PC-3 (cell line): Measurements from ENCODE around the gene MGAT4A. TPM values are rescaled to one million over a fixed set of nuclear protein-coding genes. Genes with fewer than 3 reads are reported as not detected.
A peak's percentile ranks its signal among the peaks of the same experiment; 100 is the strongest.
"Not testable (repeated sequence)": the region's sequence is repeated elsewhere in the genome, so short reads cannot be mapped to it uniquely, and the experiment has no call there.

Source experiments
- ATAC-seq: fragments of 200-7000 bp; cut with Tn5 transposase; 2 replicates; pipeline ENCODE4 v1.9.1; 2020; ENCODE audit warnings: mild to moderate bottlenecking, moderate library complexity
- BruUV-seq: library from RNA; stranded (reverse); fragments of 400-500 nt; replicated peaks from 2 replicates; lab custom pipeline; 2021; lab: Mats Ljungman, UMichigan
- CTCF ChIA-PET: fragments of 300-600 bp; sonication (Branson Sonifier 250); formaldehyde crosslinking; loops from one replicate; lab custom pipeline; 2022; ENCODE audit warnings: antibody characterized with exemption; lab: Charles Lee
- POLR2A ChIA-PET: fragments of 300-600 bp; sonication (Branson Sonifier 250); formaldehyde crosslinking; loops from one replicate; lab custom pipeline; 2022; ENCODE audit warnings: antibody characterized with exemption; ENCODE audit not compliant: unreplicated experiment; lab: Charles Lee
- DNase-seq: peaks from one replicate; pipeline ENCODE4 v3.0.0-alpha.2; 2015
- H2AFZ ChIP-seq: fragments of 300-600 bp; sonication (generic); 2 replicates; pipeline ENCODE4 v1.6.0; 2016; ENCODE audit warnings: antibody characterized with exemption, low read length
- H3F3A ChIP-seq: fragments of 300-600 bp; sonication (generic); one replicate; pipeline ENCODE4 v1.6.0; 2017; ENCODE audit warnings: antibody characterized with exemption, low read length, control low read depth, mild to moderate bottlenecking; ENCODE audit not compliant: unreplicated experiment
- H3K27ac ChIP-seq: fragments of 300-600 bp; sonication (generic); 2 replicates; pipeline ENCODE4 v1.5.1; 2016; ENCODE audit warnings: mild to moderate bottlenecking, low read length
- H3K27me3 ChIP-seq: fragments of 300-600 bp; sonication (generic); 2 replicates; pipeline ENCODE4 v1.6.1; 2016; ENCODE audit warnings: low read length, mixed read lengths
- H3K36me3 ChIP-seq: fragments of 300-600 bp; sonication (generic); 2 replicates; pipeline ENCODE4 v1.6.1; 2016; ENCODE audit warnings: low read depth, mixed run types, low read length, mixed read lengths
- H3K4me1 ChIP-seq: fragments of 300-600 bp; sonication (generic); 2 replicates; pipeline ENCODE4 v1.5.1; 2016; ENCODE audit warnings: low read length; ENCODE audit not compliant: insufficient read depth
- H3K4me2 ChIP-seq: fragments of 300-600 bp; sonication (generic); 2 replicates; pipeline ENCODE4 v1.6.0; 2016; ENCODE audit warnings: low read length
- H3K4me3 ChIP-seq: fragments of 300-600 bp; sonication (generic); 2 replicates; pipeline ENCODE4 v1.5.1; 2016; ENCODE audit warnings: mild to moderate bottlenecking, low read length, mixed read lengths
- H3K79me2 ChIP-seq: fragments of 300-600 bp; sonication (generic); 2 replicates; pipeline ENCODE4 v1.6.1; 2017; ENCODE audit warnings: low read length, mixed read lengths
- H3K9ac ChIP-seq: fragments of 300-600 bp; sonication (generic); 2 replicates; pipeline ENCODE4 v1.6.0; 2016; ENCODE audit warnings: mild to moderate bottlenecking, low read length
- H3K9me2 ChIP-seq: fragments of 300-600 bp; sonication (generic); replicated peaks from 2 replicates; pipeline ENCODE4 v1.6.1; 2016; ENCODE audit warnings: mixed run types, low read length, mixed read lengths
- H3K9me3 ChIP-seq: fragments of 300-600 bp; sonication (generic); 2 replicates; pipeline ENCODE4 v1.6.1; 2016; ENCODE audit warnings: low read length, mixed read lengths
- H4K20me1 ChIP-seq: fragments of 300-600 bp; sonication (generic); 2 replicates; pipeline ENCODE4 v1.6.1; 2016; ENCODE audit warnings: low read length, mixed read lengths
- EZH2 ChIP-seq: fragments of 300-600 bp; sonication (generic); IDR thresholded peaks from one replicate; pipeline ENCODE4 v1.6.1; 2017; ENCODE audit warnings: antibody characterized with exemption, mild to moderate bottlenecking, low read length; ENCODE audit not compliant: unreplicated experiment
- EZH2phosphoT487 ChIP-seq: fragments of 300-600 bp; sonication (generic); IDR thresholded peaks from 2 replicates; pipeline ENCODE4 v1.6.1; 2018; ENCODE audit warnings: mild to moderate bottlenecking, antibody characterized with exemption, low read length, borderline replicate concordance
- intact Hi-C: fragments of 100-400 bp; cut with micrococcal nuclease; formaldehyde crosslinking; loops from 2 replicates; pipeline ENCODE4 v1.9.0; 2023
- total RNA-seq: library from RNA; depleted of rRNA; stranded (reverse); fragments of >200 nt; gene quantifications from 2 replicates; pipeline ENCODE4 v1.2.3, GENCODE V29; 2014
- TF ChIP-seq, protein P1 (sequence below): fragments of 300-600 bp; sonication (generic); conservative IDR thresholded peaks from 2 replicates; pipeline ENCODE4 v1.5.1; 2017; ENCODE audit warnings: antibody characterized with exemption, low read depth, mild to moderate bottlenecking, low read length

MGAT4A gene
- total RNA-seq, 1 experiment from 2014 or later: 6.1 TPM

- Histone ChIP-seq H3K9me3 (no peaks in the 10 kb centered on the region), H3K4me2 (peak overlapping the region; percentile 20), H3K79me2 (no peaks in the 10 kb centered on the region), H3F3A (no peaks in the 10 kb centered on the region), H3K27me3 (no peaks in the 10 kb centered on the region), H3K4me1 (peaks cover 9% of the 10 kb centered on the region), H3K9me2 (no peaks in the 10 kb centered on the region), H3K9ac (no peak overlapping the region), H3K36me3 (0 out of 2 replicates have a peak, but pooled peaks cover 4% of the 10 kb centered on the region), H3K4me3 (no peak overlapping the region), H2AFZ (peak overlapping the region; percentile 27; the same call in 1 of the 2 replicates), H3K27ac (peak overlapping the region; percentile 19; the same call in 1 of the 2 replicates), H4K20me1 (no peaks in the 10 kb centered on the region)
- CTCF ChIA-PET: interaction anchor here (0.5 kb wide), 1 partner anchor 13 kb away, joined by 3 read pairs; no protein-coding TSS in a partner anchor
- POLR2A ChIA-PET: no interaction called here
- no TSS peak for BruUV-seq
- TF ChIP-seq EZH2phosphoT487 (no peak), EZH2 (no peak)
- TF ChIP-seq, protein P1, sequence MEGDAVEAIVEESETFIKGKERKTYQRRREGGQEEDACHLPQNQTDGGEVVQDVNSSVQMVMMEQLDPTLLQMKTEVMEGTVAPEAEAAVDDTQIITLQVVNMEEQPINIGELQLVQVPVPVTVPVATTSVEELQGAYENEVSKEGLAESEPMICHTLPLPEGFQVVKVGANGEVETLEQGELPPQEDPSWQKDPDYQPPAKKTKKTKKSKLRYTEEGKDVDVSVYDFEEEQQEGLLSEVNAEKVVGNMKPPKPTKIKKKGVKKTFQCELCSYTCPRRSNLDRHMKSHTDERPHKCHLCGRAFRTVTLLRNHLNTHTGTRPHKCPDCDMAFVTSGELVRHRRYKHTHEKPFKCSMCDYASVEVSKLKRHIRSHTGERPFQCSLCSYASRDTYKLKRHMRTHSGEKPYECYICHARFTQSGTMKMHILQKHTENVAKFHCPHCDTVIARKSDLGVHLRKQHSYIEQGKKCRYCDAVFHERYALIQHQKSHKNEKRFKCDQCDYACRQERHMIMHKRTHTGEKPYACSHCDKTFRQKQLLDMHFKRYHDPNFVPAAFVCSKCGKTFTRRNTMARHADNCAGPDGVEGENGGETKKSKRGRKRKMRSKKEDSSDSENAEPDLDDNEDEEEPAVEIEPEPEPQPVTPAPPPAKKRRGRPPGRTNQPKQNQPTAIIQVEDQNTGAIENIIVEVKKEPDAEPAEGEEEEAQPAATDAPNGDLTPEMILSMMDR: no peak
- ATAC-seq (peak; percentile 37; the same call in 1 of the 2 replicates), DNase-seq (peak; percentile 81)
- intact Hi-C loops: no loop called here
These were observed 66.6 kb downstream of the MGAT4A start for GRCh38 chr2:98664323-98664722.

DNA sequence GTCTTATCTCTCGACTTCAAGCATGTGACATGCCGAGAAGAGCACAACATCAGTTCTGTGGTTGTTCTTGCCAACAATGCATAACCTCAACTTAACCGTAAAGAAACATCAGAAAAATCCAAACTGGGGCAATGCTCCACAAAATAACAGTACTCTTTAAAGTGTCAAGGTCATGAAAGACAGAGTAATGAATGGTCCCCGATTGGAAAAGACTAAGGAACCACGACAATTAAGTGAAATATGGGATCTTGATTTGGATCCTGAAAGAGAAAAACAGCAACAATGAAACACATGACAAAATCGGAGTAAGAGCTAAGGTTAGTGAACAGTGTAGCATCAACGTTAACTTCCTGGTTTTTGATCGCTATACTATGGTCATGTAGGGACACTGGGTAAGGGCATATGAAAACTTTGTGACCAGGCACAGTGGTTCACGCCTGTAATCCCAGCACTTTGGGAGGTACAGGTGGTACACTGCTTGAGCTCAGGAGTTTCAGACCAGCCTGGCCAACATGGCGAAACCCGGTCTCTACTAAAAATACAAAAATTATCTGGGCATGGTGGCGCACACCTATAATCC lies 67.3 kb downstream of the MGAT4A start:
- ChIA-PET CTCF (no interaction called here), POLR2A (no interaction called here)
- H3K79me2 ChIP-seq: no peaks in the 10 kb centered on the region
- no peaks in the 10 kb centered on the region for H3K9me3 ChIP-seq
- intact Hi-C loops: no loop called here
- H3K4me1 ChIP-seq: peaks cover 9% of the 10 kb centered on the region
- H3K36me3 ChIP-seq: 0 out of 2 replicates have a peak, but pooled peaks cover 4% of the 10 kb centered on the region
- TF ChIP-seq, protein P1: no peak
- TF ChIP-seq EZH2phosphoT487 (no peak), EZH2 (no peak)
- BruUV-seq: no TSS peak
- no peak overlapping the region for H3K27ac ChIP-seq
- H3F3A ChIP-seq: no peaks in the 10 kb centered on the region
- no peak for ATAC-seq
- DNase-seq: no peak
- no peaks in the 10 kb centered on the region for H3K27me3 ChIP-seq
- no peak overlapping the region for H3K4me3 ChIP-seq
- H4K20me1 ChIP-seq: no peaks in the 10 kb centered on the region
- H2AFZ ChIP-seq: no peak overlapping the region
- no peaks in the 10 kb centered on the region for H3K9me2 ChIP-seq
- no peak overlapping the region for H3K4me2 ChIP-seq
- H3K9ac ChIP-seq: no peak overlapping the region

DNA sequence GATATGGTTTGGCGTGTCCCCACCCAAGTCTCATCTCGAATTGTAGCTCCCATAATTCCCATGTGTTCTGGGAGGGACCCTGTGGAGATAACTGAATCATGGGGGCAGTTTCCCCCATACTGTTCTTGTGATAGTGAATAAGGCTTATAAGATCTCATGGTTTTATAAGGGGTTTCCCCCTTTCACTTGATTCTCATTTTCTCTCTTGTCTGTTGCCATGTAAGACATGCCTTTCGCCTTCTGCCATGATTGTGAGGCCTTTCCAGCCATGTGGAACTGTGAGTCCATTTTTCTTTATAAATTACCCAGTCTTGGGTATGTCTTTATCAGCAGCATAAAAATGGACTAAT lies 71.5 kb downstream of the MGAT4A start:
- intact Hi-C loops, H3K79me2 ChIP-seq, POLR2A ChIA-PET, H3K9me2 ChIP-seq, BruUV-seq, H3F3A ChIP-seq, ATAC-seq, CTCF ChIA-PET, H3K36me3 ChIP-seq, H3K27me3 ChIP-seq, H3K9me3 ChIP-seq, H3K27ac ChIP-seq, H3K9ac ChIP-seq, H3K4me3 ChIP-seq, H2AFZ ChIP-seq, DNase-seq, H3K4me1 ChIP-seq, H4K20me1 ChIP-seq, H3K4me2 ChIP-seq: not testable (repeated sequence)
